IMR-90 (cell line): ENCODE results near the gene RB1. TPM values are rescaled to one million over a fixed set of nuclear protein-coding genes. Genes with fewer than 3 reads are reported as not detected.

Experiments
- ATAC-seq: fragments of 200-7000 bp; cut with Tn5 transposase; 2 replicates; pipeline ENCODE4 v1.9.1; 2020; ENCODE audit warnings: low read depth, mild to moderate bottlenecking, moderate library complexity
- BruUV-seq: library from RNA; stranded (reverse); fragments of 400-500 nt; replicated peaks from 2 replicates; lab custom pipeline; 2021; lab: Mats Ljungman, UMichigan
- CTCF ChIA-PET: fragments of 300-600 bp; formaldehyde crosslinking; extraction: SDS; loops from one replicate; lab custom pipeline; 2021; ENCODE audit warnings: antibody characterized with exemption; lab: Yijun Ruan, JAX
- POLR2A ChIA-PET: fragments of 300-600 bp; sonication (Branson Sonifier 250); formaldehyde crosslinking; loops from one replicate; lab custom pipeline; 2022; ENCODE audit warnings: antibody characterized with exemption; ENCODE audit not compliant: unreplicated experiment; lab: Charles Lee
- DNase-seq: peaks from one replicate; pipeline ENCODE4 v3.0.0; 2013
- H2AFZ ChIP-seq: replicated peaks from 2 replicates; pipeline ENCODE3; 2013; ENCODE audit warnings: low read length, mild to moderate bottlenecking; ENCODE audit not compliant: poor library complexity
- H2AK5ac ChIP-seq: 2 replicates; pipeline ENCODE4 v1.6.1; 2013; ENCODE audit warnings: low read depth, low read length, inconsistent platforms
- H2AK9ac ChIP-seq: replicated peaks from 2 replicates; pipeline ENCODE3; 2013; ENCODE audit warnings: mild to moderate bottlenecking, low read depth, low read length, moderate library complexity; ENCODE audit not compliant: poor library complexity
- H2BK120ac ChIP-seq: 2 replicates; pipeline ENCODE4 v1.6.1; 2013; ENCODE audit warnings: low read depth, low read length, inconsistent platforms
- H2BK15ac ChIP-seq: 3 replicates; pipeline ENCODE4 v1.6.1; 2013; ENCODE audit warnings: low read depth, low read length, inconsistent platforms
- H2BK20ac ChIP-seq: 2 replicates; pipeline ENCODE4 v1.6.1; 2013; ENCODE audit warnings: low read depth, mild to moderate bottlenecking, inconsistent platforms, low read length, moderate library complexity
- H2BK5ac ChIP-seq: 2 replicates; pipeline ENCODE4 v1.6.1; 2013; ENCODE audit warnings: mild to moderate bottlenecking, low read depth, low read length, inconsistent platforms; ENCODE audit not compliant: poor library complexity, severe bottlenecking
- H3K14ac ChIP-seq: replicated peaks from 2 replicates; pipeline ENCODE4 v1.6.1; 2013; ENCODE audit warnings: low read depth, low read length, inconsistent platforms
- H3K18ac ChIP-seq: 2 replicates; pipeline ENCODE4 v1.6.1; 2013; ENCODE audit warnings: low read depth, low read length, control low read depth
- H3K23ac ChIP-seq: 2 replicates; pipeline ENCODE4 v1.6.1; 2013; ENCODE audit warnings: low read depth, low read length, inconsistent platforms
- H3K27ac ChIP-seq: 2 replicates; pipeline ENCODE4 v1.5.1; 2013; ENCODE audit warnings: mild to moderate bottlenecking, control low read depth, low read length; ENCODE audit not compliant: insufficient read depth
- H3K27me3 ChIP-seq: 2 replicates; pipeline ENCODE4 v1.6.1; 2013; ENCODE audit warnings: low read length; ENCODE audit not compliant: control insufficient read depth, insufficient read depth
- H3K36me3 ChIP-seq: 2 replicates; pipeline ENCODE4 v1.6.1; 2013; ENCODE audit warnings: low read length, mixed read lengths; ENCODE audit not compliant: control insufficient read depth, insufficient read depth
- H3K4ac ChIP-seq: 2 replicates; pipeline ENCODE4 v1.6.1; 2013; ENCODE audit warnings: low read depth, low read length, inconsistent platforms
- H3K4me1 ChIP-seq: 2 replicates; pipeline ENCODE4 v1.6.1; 2013; ENCODE audit warnings: low read length, mixed read lengths; ENCODE audit not compliant: control insufficient read depth, insufficient read depth
- H3K4me2 ChIP-seq: 2 replicates; pipeline ENCODE4 v1.6.1; 2013; ENCODE audit warnings: low read depth, mild to moderate bottlenecking, control low read depth, low read length, moderate library complexity
- H3K4me3 ChIP-seq: 2 replicates; pipeline ENCODE4 v1.5.1; 2013; ENCODE audit warnings: low read depth, mild to moderate bottlenecking, control low read depth, low read length, moderate library complexity; ENCODE audit not compliant: insufficient read depth
- H3K56ac ChIP-seq: 2 replicates; pipeline ENCODE4 v1.6.1; 2013; ENCODE audit warnings: low read length, inconsistent platforms; ENCODE audit not compliant: insufficient read depth; ENCODE audit errors: extremely low read depth
- H3K79me1 ChIP-seq, 2 experiments: 2 replicates each; pipeline ENCODE4 v1.6.1; 2013; ENCODE audit warnings: low read length in 2 of 2, inconsistent platforms in 1 of 2, low read depth in 1 of 2
- H3K9ac ChIP-seq: 2 replicates; pipeline ENCODE4 v1.6.1; 2013; ENCODE audit warnings: low read depth, low read length, control low read depth
- H3K9me1 ChIP-seq: 2 replicates; pipeline ENCODE4 v1.6.1; 2013; ENCODE audit warnings: low read length, inconsistent platforms; ENCODE audit not compliant: insufficient read depth
- H3K9me3 ChIP-seq: 2 replicates; pipeline ENCODE4 v1.6.1; 2013; ENCODE audit warnings: low read length; ENCODE audit not compliant: control insufficient read depth, insufficient read depth
- H4K20me1 ChIP-seq: 2 replicates; pipeline ENCODE4 v1.6.1; 2013; ENCODE audit warnings: low read length, inconsistent platforms; ENCODE audit not compliant: insufficient read depth
- H4K5ac ChIP-seq: 2 replicates; pipeline ENCODE4 v1.6.1; 2013; ENCODE audit warnings: mild to moderate bottlenecking, low read depth, low read length, control low read depth
- H4K8ac ChIP-seq, 2 experiments: 2 replicates each; pipeline ENCODE4 v1.6.1; 2013; ENCODE audit warnings: low read depth in 2 of 2, low read length in 2 of 2, control low read depth in 1 of 2, inconsistent platforms in 1 of 2
- H4K91ac ChIP-seq: 2 replicates; pipeline ENCODE4 v1.6.1; 2013; ENCODE audit warnings: low read depth, low read length, inconsistent platforms; ENCODE audit not compliant: insufficient read depth
- BHLHE40 ChIP-seq: fragments of 150-350 bp; IDR thresholded peaks from 2 replicates; pipeline ENCODE4 v1.6.1; 2016; ENCODE audit warnings: mild to moderate bottlenecking, low read depth, low read length
- CEBPB ChIP-seq: IDR thresholded peaks from 2 replicates; pipeline ENCODE4 v1.6.1; 2012; ENCODE audit warnings: low read depth, low read length, improper control_type of control experiment
- MXI1 ChIP-seq: IDR thresholded peaks from 2 replicates; pipeline ENCODE4 v1.6.1; 2012; ENCODE audit warnings: low read depth, mild to moderate bottlenecking, low read length, moderate library complexity, borderline replicate concordance
- NFE2L2 ChIP-seq: fragments of 150-350 bp; IDR thresholded peaks from 2 replicates; pipeline ENCODE4 v1.6.1; 2016; ENCODE audit warnings: low read depth, mild to moderate bottlenecking, low read length
- POLR2A ChIP-seq: IDR thresholded peaks from 2 replicates; pipeline ENCODE4 v1.6.1; 2012; ENCODE audit warnings: mild to moderate bottlenecking, low read depth, low read length
- RAD21 ChIP-seq: IDR thresholded peaks from 2 replicates; pipeline ENCODE4 v1.6.1; 2012; ENCODE audit warnings: low read length, improper control_type of control experiment
- RCOR1 ChIP-seq: IDR thresholded peaks from 2 replicates; pipeline ENCODE4 v1.6.1; 2012; ENCODE audit warnings: mild to moderate bottlenecking, low read length, improper control_type of control experiment; ENCODE audit not compliant: insufficient replicate concordance
- RFX5 ChIP-seq: IDR thresholded peaks from 2 replicates; pipeline ENCODE4 v1.8.0; 2012; ENCODE audit warnings: low read depth, mild to moderate bottlenecking, low read length, moderate library complexity
- SMC3 ChIP-seq: fragments of 150-350 bp; IDR thresholded peaks from 2 replicates; pipeline ENCODE4 v1.6.1; 2016; ENCODE audit warnings: low read depth, mild to moderate bottlenecking, antibody characterized with exemption, low read length, moderate library complexity
- WGBS, 2 experiments: methylation state at CpG; one replicate each; pipeline versions ENCODE4 v1.1.5 to v1.1.7; 2013; ENCODE audit warnings: missing lambda C conversion rate in 2 of 2; ENCODE audit not compliant: insufficient read length in 1 of 2; ENCODE audit errors: extremely low coverage in 2 of 2; 5-methylcytosine and 5-hydroxymethylcytosine counted together
- dilution Hi-C: fragments of 300-500 bp; cut with HindIII; formaldehyde crosslinking; loops from one replicate; pipeline ENCODE4 v1.14.3; 2018; ENCODE audit warnings: low sequenced_read_pairs; ENCODE audit not compliant: unreplicated experiment
- in situ Hi-C: fragments of 300-500 bp; cut with MboI; formaldehyde crosslinking; loops from 3 replicates; pipeline ENCODE4 v1.14.3; 2019; ENCODE audit warnings: low sequenced_read_pairs, inconsistent platforms, mixed read lengths
- intact Hi-C: fragments of 100-400 bp; cut with micrococcal nuclease; formaldehyde crosslinking; loops from 2 replicates; pipeline ENCODE4 v1.10.0; 2022
- polyA plus RNA-seq, 3 experiments: library from polyadenylated mRNA; depleted of rRNA; stranded (reverse); fragments of >200 nt; gene quantifications; 2 replicates each; pipeline ENCODE4 v1.2.3, GENCODE V29; 2012; ENCODE audit warnings: low replicate concordance in 1 of 3
- total RNA-seq: library from RNA; depleted of rRNA; stranded (reverse); fragments of >200 nt; gene quantifications from 2 replicates; pipeline ENCODE4 v1.2.3, GENCODE V29; 2012

RB1 gene
- total and polyA plus RNA-seq, 2 of the 4 experiments (the other 2 are of a cell fraction) = 11.4 to 15.4 TPM

DNA sequence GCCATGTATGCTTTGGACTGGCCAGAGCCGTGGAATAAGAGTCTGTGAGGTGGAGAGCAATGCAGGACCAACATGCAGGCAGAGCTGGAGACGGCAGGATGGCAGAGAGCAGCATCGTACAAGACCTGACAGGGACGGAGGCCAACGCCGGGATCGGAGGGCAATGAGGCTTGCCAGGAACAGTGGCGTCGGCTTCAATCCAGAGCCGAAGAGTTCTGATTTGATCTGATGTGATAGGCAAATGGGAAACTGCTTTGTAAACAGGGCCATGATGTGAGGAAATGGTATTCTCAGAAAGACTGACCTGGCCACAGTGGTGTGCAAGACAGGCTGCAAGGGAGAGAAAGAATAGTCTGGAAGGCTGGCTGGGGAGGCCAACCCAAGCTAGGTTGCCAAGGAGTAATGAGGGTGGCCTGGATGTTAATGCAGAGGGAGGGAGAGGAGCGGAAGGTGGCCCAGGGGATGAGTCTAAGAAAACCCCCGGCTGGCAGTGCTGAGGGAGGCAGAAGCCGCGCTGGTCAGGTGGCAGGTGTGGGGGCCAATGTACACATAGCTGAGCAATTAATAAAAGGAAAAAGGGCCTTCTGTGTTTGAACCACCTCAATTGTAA is 202.6 kb downstream of the RB1 start:
- Histone ChIP-seq H2AFZ (no peak overlapping the region), H3K9me1 (no peaks in the 10 kb centered on the region; the same call in 1 of the 2 replicates), H3K56ac (no peak overlapping the region), H2BK20ac (no peak overlapping the region), H2AK9ac (no peak overlapping the region), H3K79me1 (no peaks in the 10 kb centered on the region), H3K4me2 (no peak overlapping the region), H4K20me1 (no peaks in the 10 kb centered on the region), H3K27me3 (no peaks in the 10 kb centered on the region), H2AK5ac (no peak overlapping the region), H2BK15ac (no peak overlapping the region), H3K14ac (no peak overlapping the region), H3K9me3 (no peaks in the 10 kb centered on the region), H3K4me3 (no peak overlapping the region), H4K5ac (peak overlapping the region; percentile 21; the same call in 1 of the 2 replicates), H4K8ac (no peak overlapping the region), H3K18ac (peak overlapping the region; percentile 42; the same call in 1 of the 2 replicates), H3K23ac (no peak overlapping the region), H3K36me3 (no peaks in the 10 kb centered on the region), H3K4me1 (peaks cover 2% of the 10 kb centered on the region), H3K4ac (no peak overlapping the region), H3K27ac (peak overlapping the region; percentile 75; the same call in 1 of the 2 replicates), H2BK5ac (no peak overlapping the region), H2BK120ac (no peak overlapping the region), H3K9ac (no peak overlapping the region), H4K91ac (no peak overlapping the region)
- DNase-seq (no peak), ATAC-seq (no peak)
- intact Hi-C loops = no loop called here
- 87% methylated on average over 7 of the region's 14 CpGs; no CpG with 5 or more reads in 1 of the 2 experiments for WGBS, 2 experiments
- dilution Hi-C loops = no loop called here
- POLR2A ChIA-PET = no interaction called here
- no peak for TF ChIP-seq MXI1
- no peak for TF ChIP-seq SMC3
- TF ChIP-seq NFE2L2 = no peak
- TF ChIP-seq RCOR1 = no peak
- TF ChIP-seq RAD21 = no peak
- no peak for TF ChIP-seq RFX5
- no peak for TF ChIP-seq BHLHE40
- no peak for TF ChIP-seq CEBPB
- no peak for TF ChIP-seq POLR2A
- in situ Hi-C loops = no loop called here
- CTCF ChIA-PET = no interaction called here
- BruUV-seq = no TSS peak
